Mucosa of descending colon (tissue), 3 donors: ENCODE data around the gene DYRK1A. TPM values are rescaled to one million over a fixed set of nuclear protein-coding genes. Genes with fewer than 3 reads are reported as not detected.

ENCODE experiments used
- ATAC-seq: fragments of 200-7000 bp; cut with Tn5 transposase; one replicate; pipeline ENCODE4 v1.9.1; 2020; ENCODE audit warnings: mild to moderate bottlenecking, moderate library complexity
- DNase-seq, 3 donors: peaks; one replicate each; pipeline ENCODE4 v3.0.0-alpha.2; 2020
- H3K36me3 ChIP-seq: fragments of 200-600 bp; one replicate; pipeline ENCODE4 v1.8.0; 2021; ENCODE audit warnings: low read depth, mild to moderate bottlenecking
- H3K4me1 ChIP-seq: fragments of 200-600 bp; one replicate; pipeline ENCODE4 v1.8.0; 2021; ENCODE audit warnings: low read depth, mild to moderate bottlenecking
- H3K4me3 ChIP-seq: fragments of 200-600 bp; one replicate; pipeline ENCODE4 v1.8.0; 2021; ENCODE audit warnings: mild to moderate bottlenecking
- H3K9me3 ChIP-seq: fragments of 200-600 bp; one replicate; pipeline ENCODE4 v1.8.0; 2021; ENCODE audit warnings: mild to moderate bottlenecking
- CTCF ChIP-seq: fragments of 200-600 bp; IDR thresholded peaks from one replicate; pipeline ENCODE4 v1.8.0; 2022; ENCODE audit warnings: antibody characterized with exemption, mild to moderate bottlenecking
- intact Hi-C, 2 donors: fragments of 100-400 bp; cut with DNase I in 1 of 2; cut with micrococcal nuclease in 1 of 2; formaldehyde crosslinking; loops; one replicate each; pipeline versions ENCODE4 v1.11.0 to v1.11.1; 2022; cut with DNase I, micrococcal nuclease
- total RNA-seq, 3 donors: library from RNA; stranded (reverse); fragmentation: NEBNext Ultra II Directional in 2 of 3; extraction: Animal tissue kit (Norgen Biotek cat#: 25700) in 2 of 3; gene quantifications; one replicate each; pipeline versions ENCODE4 v1.2.1 to v1.2.4, GENCODE V29; 2021 to 2023
- donor health status: DM: no; HTN: no; CAD: no; lungs with moderate emphysema.
- donor health status: DM: no; HTN: no; CAD: no.
- donor health status: DM: no; HTN: yes; CAD: no.

Gene DYRK1A
- total RNA-seq, 3 donors from 2014 or later: 61.2 to 76.5 (median 72.7) TPM

- TF ChIP-seq CTCF: no peak
- Histone ChIP-seq H3K36me3 (no peaks in the 10 kb centered on the region), H3K9me3 (no peaks in the 10 kb centered on the region), H3K4me1 (peaks cover 8% of the 10 kb centered on the region), H3K4me3 (no peak overlapping the region)
- no peak for ATAC-seq
- intact Hi-C loops: no loop called here
- no peak for DNase-seq
Observed at GRCh38 chr21:37433456-37433840, 66.9 kb downstream of the DYRK1A start.

- intact Hi-C loops: no loop called here
- no peaks in the 10 kb centered on the region for H3K36me3 ChIP-seq
- TF ChIP-seq CTCF: no peak
- no peaks in the 10 kb centered on the region for H3K9me3 ChIP-seq
- ATAC-seq: peak; percentile 92
- peaks cover 8% of the 10 kb centered on the region for H3K4me1 ChIP-seq
- H3K4me3 ChIP-seq: no peak overlapping the region
- DNase-seq: peak in 1 of 3 donors; percentile 40
Observed at GRCh38 chr21:37435120-37435519, 68.5 kb downstream of the DYRK1A start.

- intact Hi-C loops: no loop called here
- no peaks in the 10 kb centered on the region for H3K36me3 ChIP-seq
- DNase-seq: no peak
- no peaks in the 10 kb centered on the region for H3K9me3 ChIP-seq
- H3K4me1 ChIP-seq: peaks cover 8% of the 10 kb centered on the region
- TF ChIP-seq CTCF: no peak
- ATAC-seq: no peak
- H3K4me3 ChIP-seq: no peak overlapping the region
Observed at GRCh38 chr21:37435711-37436110, 69.1 kb downstream of the DYRK1A start.

GRCh38 chr21:37436174-37436573 is 69.6 kb downstream of the DYRK1A start:
- Histone ChIP-seq H3K4me1 (peaks cover 8% of the 10 kb centered on the region), H3K9me3 (no peaks in the 10 kb centered on the region), H3K4me3 (no peak overlapping the region), H3K36me3 (no peaks in the 10 kb centered on the region)
- no peak for ATAC-seq
- DNase-seq: no peak
- intact Hi-C loops: no loop called here
- TF ChIP-seq CTCF: no peak

- H3K4me1 ChIP-seq: peaks cover 12% of the 10 kb centered on the region
- H3K9me3 ChIP-seq: no peaks in the 10 kb centered on the region
- no peak for TF ChIP-seq CTCF
- H3K36me3 ChIP-seq: no peaks in the 10 kb centered on the region
- DNase-seq (no peak), ATAC-seq (no peak)
- intact Hi-C loops: no loop called here
- no peak overlapping the region for H3K4me3 ChIP-seq
Observed at GRCh38 chr21:37437376-37438080, 71.0 kb downstream of the DYRK1A start.

- ATAC-seq: no peak
- TF ChIP-seq CTCF: no peak
- H3K4me3 ChIP-seq: no peak overlapping the region
- peaks cover 13% of the 10 kb centered on the region for H3K4me1 ChIP-seq
- DNase-seq: no peak
- H3K36me3 ChIP-seq: no peaks in the 10 kb centered on the region
- intact Hi-C loops: no loop called here
- H3K9me3 ChIP-seq: no peaks in the 10 kb centered on the region
Observed at GRCh38 chr21:37443683-37444082, 77.1 kb downstream of the DYRK1A start.
